G401.6 (cell line): Measurements from ENCODE around the gene MAP3K15.
"Not testable (repeated sequence)": the region's sequence is repeated elsewhere in the genome, so short reads cannot be mapped to it uniquely, and the experiment has no call there.

Experiments used
- FAIRE-seq: peaks from 2 replicates; lab custom pipeline; 2012; peaks lifted over from hg19 to GRCh38; lab: Jason Lieb, UNC

The MAP3K15 gene

GRCh38 chrX:19539665-19540064 is 24.4 kb upstream of the MAP3K15 start:
- FAIRE-seq, result no peak

- no peak for FAIRE-seq
These were observed 20.2 kb upstream of the MAP3K15 start for GRCh38 chrX:19535476-19535875.

- no peak for FAIRE-seq
These were observed 17.4 kb upstream of the MAP3K15 start for GRCh38 chrX:19532709-19533108.

GRCh38 chrX:19517965-19518364 is 2.7 kb upstream of the MAP3K15 start:
- no peak for FAIRE-seq

- no peak for FAIRE-seq
These were observed 352 bp upstream of the MAP3K15 start for GRCh38 chrX:19515615-19516105.

GRCh38 chrX:19513383-19513782 is 1.9 kb downstream of the MAP3K15 start:
- FAIRE-seq, result no peak

GRCh38 chrX:19512961-19513360 is 2.3 kb downstream of the MAP3K15 start:
- FAIRE-seq, result no peak

GRCh38 chrX:19512359-19512758 is 2.9 kb downstream of the MAP3K15 start:
- no peak for FAIRE-seq

GRCh38 chrX:19511796-19512195 is 3.5 kb downstream of the MAP3K15 start:
- FAIRE-seq, result not testable (repeated sequence)

- FAIRE-seq, result no peak
These were observed 18.6 kb downstream of the MAP3K15 start for GRCh38 chrX:19496711-19497110.

- no peak for FAIRE-seq
These were observed 27.6 kb downstream of the MAP3K15 start for GRCh38 chrX:19487520-19488200.

GRCh38 chrX:19479458-19479857 is 35.9 kb downstream of the MAP3K15 start:
- FAIRE-seq, result no peak

GRCh38 chrX:19468383-19468782 is 46.9 kb downstream of the MAP3K15 start:
- not testable (repeated sequence) for FAIRE-seq

GRCh38 chrX:19462879-19463278 is 52.4 kb downstream of the MAP3K15 start:
- no peak for FAIRE-seq

- FAIRE-seq, result no peak
These were observed 53.1 kb downstream of the MAP3K15 start for GRCh38 chrX:19462231-19462630.

GRCh38 chrX:19457662-19458061 is 57.6 kb downstream of the MAP3K15 start:
- FAIRE-seq, result no peak

- FAIRE-seq, result no peak
These were observed 67.2 kb downstream of the MAP3K15 start for GRCh38 chrX:19448077-19448476.

GRCh38 chrX:19446397-19446796 is 68.9 kb downstream of the MAP3K15 start:
- no peak for FAIRE-seq

- FAIRE-seq, result not testable (repeated sequence)
These were observed 69.5 kb downstream of the MAP3K15 start for GRCh38 chrX:19445772-19446171.

- no peak for FAIRE-seq
These were observed 71.3 kb downstream of the MAP3K15 start for GRCh38 chrX:19443869-19444526.

GRCh38 chrX:19440713-19441112 is 74.6 kb downstream of the MAP3K15 start:
- FAIRE-seq, result no peak

GRCh38 chrX:19422661-19423060 is 92.6 kb downstream of the MAP3K15 start:
- FAIRE-seq, result not testable (repeated sequence)

- FAIRE-seq, result no peak
These were observed 105.0 kb downstream of the MAP3K15 start for GRCh38 chrX:19410259-19410658.

- FAIRE-seq, result no peak
These were observed 111.6 kb downstream of the MAP3K15 start for GRCh38 chrX:19403696-19404095.
